Gastroesophageal sphincter (tissue), 3 donors: Measurements from ENCODE around the gene TAB2.

Experiments used
- CTCF ChIP-seq, 4 experiments: fragments of 200-600 bp in 2 of 4; fragments of 450-650 bp in 2 of 4; sonication (generic) in 1 of 4; IDR thresholded peaks; one replicate each; pipeline ENCODE4 v1.5.1; 2017 to 2019; ENCODE audit warnings: antibody characterized with exemption in 4 of 4, mild to moderate bottlenecking in 2 of 4, moderate library complexity in 2 of 4
- POLR2A ChIP-seq, 2 donors: fragments of 450-650 bp; IDR thresholded peaks; one replicate each; pipeline ENCODE4 v1.6.1; 2017; ENCODE audit warnings: antibody characterized with exemption in 2 of 2, mild to moderate bottlenecking in 2 of 2, moderate library complexity in 1 of 2
- POLR2AphosphoS5 ChIP-seq: sonication (generic); formaldehyde crosslinking; IDR thresholded peaks from one replicate; pipeline ENCODE4 v1.6.1; 2017; ENCODE audit warnings: antibody characterized with exemption

GRCh38 chr6:149300563-149300962 lies 16.9 kb upstream of the TAB2 start:
- TF ChIP-seq CTCF (IDR thresholded peaks at IDR 0.05): no peak
- TF ChIP-seq POLR2AphosphoS5: no peak
- no peak for TF ChIP-seq POLR2A (IDR thresholded peaks at IDR 0.05)
